H1 (cell line): ENCODE measurements around the gene GMFB. TPM values are rescaled to one million over a fixed set of nuclear protein-coding genes. Genes with fewer than 3 reads are reported as not detected.

ENCODE experiments used
- CEBPB ChIP-seq: IDR thresholded peaks from 2 replicates; pipeline ENCODE4 v1.6.1; 2012; ENCODE audit warnings: low read depth, low read length
- EP300 ChIP-seq, 2 experiments: IDR thresholded peaks; 1 replicate in 1 of 2; 2 replicates in 1 of 2; pipeline ENCODE4 v1.6.1; 2011 to 2012; ENCODE audit warnings: low read depth in 2 of 2, low read length in 2 of 2, mild to moderate bottlenecking in 2 of 2, borderline replicate concordance in 1 of 2, inconsistent platforms in 1 of 2, moderate library complexity in 1 of 2
- EZH2 ChIP-seq: fragments of 200-600 bp; sonication (generic); IDR thresholded peaks from 2 replicates; pipeline ENCODE4 v1.7.1; 2012; ENCODE audit warnings: low read depth, mild to moderate bottlenecking, moderate library complexity, low read length, inconsistent platforms; ENCODE audit not compliant: severe bottlenecking
- FOSL1 ChIP-seq: IDR thresholded peaks from 2 replicates; pipeline ENCODE4 v1.6.1; 2011; ENCODE audit warnings: mild to moderate bottlenecking, low read depth, low read length, moderate library complexity; ENCODE audit not compliant: insufficient read depth
- HDAC6 ChIP-seq: IDR thresholded peaks from one replicate; pipeline ENCODE4 v1.7.1; 2012; ENCODE audit warnings: low read depth, mild to moderate bottlenecking, inconsistent platforms, low read length, moderate library complexity
- JUND ChIP-seq: IDR thresholded peaks from 2 replicates; pipeline ENCODE4 v1.6.1; 2011; ENCODE audit warnings: mild to moderate bottlenecking, improper control_type of control experiment, low read length
- KDM1A ChIP-seq: fragments of 200-600, 300-600 bp; sonication (generic); IDR thresholded peaks from 2 replicates; pipeline ENCODE4 v1.7.1; 2016; ENCODE audit warnings: mild to moderate bottlenecking, low read length, borderline replicate concordance
- MAFK ChIP-seq: IDR thresholded peaks from 2 replicates; pipeline ENCODE4 v1.6.1; 2012; ENCODE audit warnings: low read depth, mild to moderate bottlenecking, improper control_type of control experiment, low read length
- NANOG ChIP-seq: IDR thresholded peaks from 2 replicates; pipeline ENCODE4 v1.6.1; 2011; ENCODE audit warnings: low read length, low read depth, mild to moderate bottlenecking, inconsistent platforms; ENCODE audit not compliant: insufficient read depth, poor library complexity, severe bottlenecking
- NRF1 ChIP-seq: IDR thresholded peaks from 2 replicates; pipeline ENCODE4 v1.6.1; 2011; ENCODE audit warnings: mild to moderate bottlenecking, low read depth, low read length, improper control_type of control experiment
- RBBP5 ChIP-seq: IDR thresholded peaks from 2 replicates; pipeline ENCODE4 v1.7.1; 2012; ENCODE audit warnings: low read depth, mild to moderate bottlenecking, inconsistent platforms, low read length, moderate library complexity, borderline replicate concordance
- RNF2 ChIP-seq: fragments of 200-900, 300-1000 bp; sonication (generic); IDR thresholded peaks from 2 replicates; pipeline ENCODE4 v1.7.1; 2016; ENCODE audit warnings: borderline replicate concordance, low read depth, mild to moderate bottlenecking, antibody characterized with exemption, low read length; ENCODE audit not compliant: poor library complexity, severe bottlenecking; ENCODE audit errors: missing control alignments
- SIRT6 ChIP-seq: IDR thresholded peaks from one replicate; pipeline ENCODE4 v1.7.1; 2012; ENCODE audit warnings: low read length, inconsistent platforms
- SIX5 ChIP-seq: IDR thresholded peaks from 2 replicates; pipeline ENCODE4 v1.6.1; 2011; ENCODE audit warnings: mild to moderate bottlenecking, low read depth, low read length
- SP2 ChIP-seq: IDR thresholded peaks from 2 replicates; pipeline ENCODE4 v1.6.1; 2012; ENCODE audit warnings: mild to moderate bottlenecking, low read length, inconsistent platforms
- SP4 ChIP-seq: IDR thresholded peaks from 2 replicates; pipeline ENCODE4 v1.6.1; 2012; ENCODE audit warnings: low read length, inconsistent platforms
- TAF7 ChIP-seq: optimal IDR thresholded peaks from 2 replicates; pipeline ENCODE3; 2011; ENCODE audit warnings: low read depth, mild to moderate bottlenecking, inconsistent platforms, low read length, moderate library complexity, borderline replicate concordance
- TBP ChIP-seq: IDR thresholded peaks from 2 replicates; pipeline ENCODE4 v1.6.1; 2011; ENCODE audit warnings: low read depth, low read length, improper control_type of control experiment
- YY1 ChIP-seq: IDR thresholded peaks from 2 replicates; pipeline ENCODE4 v1.6.1; 2011; ENCODE audit warnings: low read depth, mild to moderate bottlenecking, low read length
- polyA plus RNA-seq, 7 experiments: library from polyadenylated mRNA; depleted of rRNA in 3 of 7; stranded (reverse) in 5 of 7; unstranded in 2 of 7; fragments of >200 nt in 5 of 7; fragments of 200-250 nt in 2 of 7; gene quantifications; 1 replicate in 5 of 7; 2 replicates in 1 of 7; 4 replicates in 1 of 7; pipeline versions ENCODE4 v1.2.1 to v1.2.3, GENCODE V29; 2011 to 2013; ENCODE audit warnings: missing spikeins in 2 of 7, mixed read lengths in 2 of 7
- total RNA-seq: library from RNA; stranded (reverse); fragmentation: NEBNext Ultra II Directional; extraction: Animal tissue kit (Norgen Biotek cat#: 25700); gene quantifications from 2 replicates; pipeline ENCODE4 v1.2.1, GENCODE V29; 2021
- TF ChIP-seq, protein P1 (sequence below), 3 experiments: IDR thresholded peaks; 1 replicate in 2 of 3; 2 replicates in 1 of 3; pipeline versions ENCODE4 v1.5.1 to v1.6.1; 2011; ENCODE audit warnings: low read length in 3 of 3, mild to moderate bottlenecking in 3 of 3, inconsistent platforms in 2 of 3, low read depth in 1 of 3, moderate library complexity in 1 of 3; ENCODE audit not compliant: insufficient read depth in 1 of 3; ENCODE audit errors: control extremely low read depth in 1 of 3

Gene GMFB
- total and polyA plus RNA-seq, 2 of the 8 experiments (the other 6 are each of a cell fraction or from before 2014, with no cell fraction given) = 17.9 to 77.3 TPM

GRCh38 chr14:54509546-54510501 lies 21.0 kb upstream of the GMFB start, which contains the start of gene CGRRF1 (continued):
- no peak for TF ChIP-seq CEBPB
- no peak for TF ChIP-seq SIRT6
- TF ChIP-seq RNF2 = no peak
- peak; percentile 52 for TF ChIP-seq TAF7
- no peak for TF ChIP-seq HDAC6
- TF ChIP-seq KDM1A = peak; percentile 34; the same call in 1 of the 2 replicates
- TF ChIP-seq NANOG = peak; percentile 79
- peak; percentile 18; the same call in 1 of the 2 replicates for TF ChIP-seq JUND
- TF ChIP-seq TBP = peak; percentile 83
- TF ChIP-seq EP300 (IDR thresholded peaks at IDR 0.05; ENCODE audit: borderline replicate concordance in 1 of 2, low read depth in 2 of 2, low read length in 2 of 2) = peak in 1 of 2 experiments; percentile 65; a peak in 1 of 3 replicates
- no peak for TF ChIP-seq EZH2
- 0 out of 2 replicates have a peak, but pooled peaks have one; percentile 2 for TF ChIP-seq YY1
- TF ChIP-seq, protein P1, sequence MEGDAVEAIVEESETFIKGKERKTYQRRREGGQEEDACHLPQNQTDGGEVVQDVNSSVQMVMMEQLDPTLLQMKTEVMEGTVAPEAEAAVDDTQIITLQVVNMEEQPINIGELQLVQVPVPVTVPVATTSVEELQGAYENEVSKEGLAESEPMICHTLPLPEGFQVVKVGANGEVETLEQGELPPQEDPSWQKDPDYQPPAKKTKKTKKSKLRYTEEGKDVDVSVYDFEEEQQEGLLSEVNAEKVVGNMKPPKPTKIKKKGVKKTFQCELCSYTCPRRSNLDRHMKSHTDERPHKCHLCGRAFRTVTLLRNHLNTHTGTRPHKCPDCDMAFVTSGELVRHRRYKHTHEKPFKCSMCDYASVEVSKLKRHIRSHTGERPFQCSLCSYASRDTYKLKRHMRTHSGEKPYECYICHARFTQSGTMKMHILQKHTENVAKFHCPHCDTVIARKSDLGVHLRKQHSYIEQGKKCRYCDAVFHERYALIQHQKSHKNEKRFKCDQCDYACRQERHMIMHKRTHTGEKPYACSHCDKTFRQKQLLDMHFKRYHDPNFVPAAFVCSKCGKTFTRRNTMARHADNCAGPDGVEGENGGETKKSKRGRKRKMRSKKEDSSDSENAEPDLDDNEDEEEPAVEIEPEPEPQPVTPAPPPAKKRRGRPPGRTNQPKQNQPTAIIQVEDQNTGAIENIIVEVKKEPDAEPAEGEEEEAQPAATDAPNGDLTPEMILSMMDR (IDR thresholded peaks at IDR 0.05; ENCODE audit: control extremely low read depth in 1 of 3, insufficient read depth in 1 of 3, low read depth in 1 of 3, low read length in 3 of 3) = peak; percentile 44 to 52 (median 47)
- TF ChIP-seq NRF1 = no peak
- TF ChIP-seq SP2 = 0 out of 2 replicates have a peak, but pooled peaks have one; percentile 3
- TF ChIP-seq MAFK = no peak
- TF ChIP-seq SIX5 = no peak
- TF ChIP-seq SP4 = peak; percentile 68; the same call in 1 of the 2 replicates
- TF ChIP-seq RBBP5 = peak; percentile 99
- 0 out of 2 replicates have a peak, but pooled peaks have one; percentile 24 for TF ChIP-seq FOSL1
